ENCODE data around the gene DSTYK. TPM values are rescaled to one million over a fixed set of nuclear protein-coding genes. Genes with fewer than 3 reads are reported as not detected.

Gene DSTYK
- total and polyA plus RNA-seq, 2 donors (not counting 3 experiments of a cell fraction or from before 2014, with no cell fraction given), result 3.6 to 8.7 TPM

- Histone ChIP-seq H3K79me2 (ENCODE audit: control insufficient read depth, insufficient read depth, low read length) (no peaks in the 10 kb centered on the region), H3K9ac (replicated peaks; ENCODE audit: extremely low read depth, insufficient read depth, low read length) (no peak overlapping the region), H3K27ac (ENCODE audit: insufficient read depth, low read depth, low read length) (no peak overlapping the region), H3K4me3 (replicated peaks in 1 of 3; ENCODE audit: insufficient read depth in 1 of 3, low read depth in 1 of 3, low read length in 3 of 3) (no peak overlapping the region), H2AFZ (ENCODE audit: low read depth, low read length) (no peak overlapping the region), H3K9me1 (replicated peaks; ENCODE audit: control insufficient read depth, extremely low read depth, insufficient read depth, low read length) (no peaks in the 10 kb centered on the region), H3K36me3 (ENCODE audit: control insufficient read depth in 2 of 2, extremely low read depth in 1 of 2, insufficient read depth in 2 of 2, low read length in 2 of 2) (no peaks in the 10 kb centered on the region), H3K4me2 (ENCODE audit: insufficient read depth, low read length) (no peak overlapping the region), H3K4me1 (ENCODE audit: control insufficient read depth, extremely low read depth, insufficient read depth, low read length) (no peaks in the 10 kb centered on the region), H3K9me3 (replicated peaks; ENCODE audit: control insufficient read depth, insufficient read depth, low read length) (no peaks in the 10 kb centered on the region), H4K20me1 (replicated peaks; ENCODE audit: control insufficient read depth, extremely low read depth, insufficient read depth, low read length) (no peaks in the 10 kb centered on the region), H3K27me3 (ENCODE audit: control insufficient read depth in 2 of 2, insufficient read depth in 2 of 2, low read length in 2 of 2) (no peaks in the 10 kb centered on the region)
- CTCF ChIA-PET, result interaction anchor here (1.4 kb wide), 1 partner anchor 109 kb away, joined by 5 read pairs; no protein-coding TSS in a partner anchor
- POLR2A ChIA-PET, result no interaction called here
- no peak for FAIRE-seq
- BruUV-seq (replicated peaks), result no TSS peak
- DNase-seq (ENCODE audit: low read depth, low spot score), result no peak
- dilution Hi-C loops (cut with MboI; ENCODE audit: extremely low pct_ligation_motif_present, low sequenced_read_pairs), result no loop called here
- intact Hi-C loops (cut with micrococcal nuclease), result no loop called here
- no peak for TF ChIP-seq MAX (IDR thresholded peaks at IDR 0.05; ENCODE audit: insufficient read depth, insufficient read length)
- no peak for TF ChIP-seq POLR2AphosphoS5 (IDR thresholded peaks at IDR 0.05; ENCODE audit: insufficient read depth, low read depth, low read length)
- no peak for TF ChIP-seq CTCF (IDR thresholded peaks at IDR 0.05; ENCODE audit: extremely low read depth in 1 of 2, insufficient read depth in 1 of 2, low read depth in 1 of 2, low read length in 2 of 2)
- no peak for TF ChIP-seq MYC (IDR thresholded peaks at IDR 0.05; ENCODE audit: low read depth, low read length)
- no peak for TF ChIP-seq POLR2A (IDR thresholded peaks at IDR 0.05; ENCODE audit: low read depth, low read length)
- TF ChIP-seq FOS (IDR thresholded peaks at IDR 0.05; ENCODE audit: borderline replicate concordance, insufficient read depth, low read length), result no peak
- TF ChIP-seq JUN (IDR thresholded peaks at IDR 0.05; ENCODE audit: borderline replicate concordance, insufficient read depth, insufficient read length, low read depth), result no peak
- no peak for TF ChIP-seq EZH2 (IDR thresholded peaks at IDR 0.05; ENCODE audit: borderline replicate concordance, low read depth, low read length, severe bottlenecking)
- TF ChIP-seq GATA2 (IDR thresholded peaks at IDR 0.05; ENCODE audit: insufficient read depth, insufficient read length, low read depth, low read length), result no peak
Observed at GRCh38 chr1:205250699-205251098, 39.2 kb upstream of the DSTYK start.
